GM21360 (cell line): ENCODE results near the gene NFIX.

Experiments
- ATAC-seq: cut with Tn5 transposase; IDR thresholded peaks from one replicate; pipeline ENCODE4 v1.9.1; 2021; ENCODE audit warnings: mild to moderate bottlenecking, moderate library complexity; ENCODE audit not compliant: unreplicated experiment

Gene NFIX

GRCh38 chr19:13033819-13034611, 38.7 kb downstream of the NFIX start:
- ATAC-seq = no peak

GRCh38 chr19:13034636-13035035, 39.4 kb downstream of the NFIX start:
- ATAC-seq = no peak

- ATAC-seq = no peak
Observed at GRCh38 chr19:13035820-13036365, 40.6 kb downstream of the NFIX start.

- ATAC-seq = no peak
Observed at GRCh38 chr19:13036366-13036976, 41.2 kb downstream of the NFIX start.

GRCh38 chr19:13037161-13037560, 41.9 kb downstream of the NFIX start:
- no peak for ATAC-seq

- no peak for ATAC-seq
Observed at GRCh38 chr19:13037731-13038130, 42.5 kb downstream of the NFIX start.

- no peak for ATAC-seq
Observed at GRCh38 chr19:13038306-13039210, 43.3 kb downstream of the NFIX start.

GRCh38 chr19:13039211-13039789, 44.0 kb downstream of the NFIX start:
- no peak for ATAC-seq

GRCh38 chr19:13040232-13040947, 45.1 kb downstream of the NFIX start:
- ATAC-seq = no peak

GRCh38 chr19:13040948-13041292, 45.6 kb downstream of the NFIX start:
- no peak for ATAC-seq

GRCh38 chr19:13042443-13043130, 47.3 kb downstream of the NFIX start:
- no peak for ATAC-seq

GRCh38 chr19:13043285-13043684, 48.0 kb downstream of the NFIX start:
- no peak for ATAC-seq

GRCh38 chr19:13044231-13044836, 49.1 kb downstream of the NFIX start:
- ATAC-seq = no peak

- no peak for ATAC-seq
Observed at GRCh38 chr19:13045812-13046211, 50.5 kb downstream of the NFIX start.

- no peak for ATAC-seq
Observed at GRCh38 chr19:13047374-13047773, 52.1 kb downstream of the NFIX start.

GRCh38 chr19:13050274-13050673, 55.0 kb downstream of the NFIX start:
- ATAC-seq = no peak

GRCh38 chr19:13051557-13052165, 56.4 kb downstream of the NFIX start:
- no peak for ATAC-seq

- no peak for ATAC-seq
Observed at GRCh38 chr19:13052447-13053175, 57.3 kb downstream of the NFIX start.
